A549 (cell line): ENCODE results near the gene KLK4. TPM values are rescaled to one million over a fixed set of nuclear protein-coding genes. Genes with fewer than 3 reads are reported as not detected.

ENCODE experiments used
- ATAC-seq, 2 experiments: fragments of 200-7000 bp in 1 of 2; fragments of >200 bp in 1 of 2; cut with Nextera tagmentation in 1 of 2; cut with Tn5 transposase in 1 of 2; 3 replicates each; pipeline versions ENCODE4 v1.8.0 to v1.9.1; 2018 to 2020; ENCODE audit warnings: mild to moderate bottlenecking in 1 of 2, moderate library complexity in 1 of 2
- CTCF ChIA-PET: fragments of 300-600 bp; sonication (Branson Sonifier 250); formaldehyde crosslinking; extraction: SDS; loops from one replicate; lab custom pipeline; 2021; ENCODE audit warnings: antibody characterized with exemption, inconsistent platforms; lab: Yijun Ruan, JAX
- POLR2A ChIA-PET: fragments of 350-600 bp; formaldehyde crosslinking; extraction: SDS; loops from one replicate; lab custom pipeline; 2021; ENCODE audit warnings: antibody characterized with exemption, inconsistent platforms; lab: Yijun Ruan, JAX
- DNase-seq, 2 experiments: peaks; one replicate each; pipeline versions ENCODE4 v3.0.0 to v3.0.0-alpha.2; 2011 to 2016; ENCODE audit warnings: low read depth in 1 of 2, low spot score in 1 of 2
- FAIRE-seq: peaks from 2 replicates; lab custom pipeline; 2011; peaks lifted over from hg19 to GRCh38; lab: Jason Lieb, UNC
- H3K27ac ChIP-seq, 2 experiments: fragments of >200 bp; sonication (Bioruptor Twin); formaldehyde crosslinking; 3 replicates each; pipeline ENCODE4 v1.5.1; 2016 to 2017
- H3K4me1 ChIP-seq: fragments of >200 bp; sonication (Bioruptor Twin); formaldehyde crosslinking; 3 replicates; pipeline ENCODE4 v1.6.1; 2016
- H3K4me2 ChIP-seq: fragments of >200 bp; sonication (Bioruptor Twin); formaldehyde crosslinking; 3 replicates; pipeline ENCODE4 v1.6.1; 2016
- H3K4me3 ChIP-seq: fragments of >200 bp; sonication (Bioruptor Twin); formaldehyde crosslinking; 3 replicates; pipeline ENCODE4 v1.5.1; 2016
- H3K9me3 ChIP-seq: fragments of >200 bp; sonication (Bioruptor Twin); formaldehyde crosslinking; 3 replicates; pipeline ENCODE4 v1.6.1; 2016
- ATOH8 ChIP-seq: fragments of 250-450 bp; sonication (Bioruptor Pico); IDR thresholded peaks from 2 replicates; pipeline ENCODE4 v1.5.0; 2020; ENCODE audit warnings: low read depth, mild to moderate bottlenecking, moderate library complexity
- BCL3 ChIP-seq: fragments of >200 bp; sonication (Bioruptor Twin); formaldehyde crosslinking; IDR thresholded peaks from 3 replicates; pipeline ENCODE4 v1.6.1; 2016
- CHD4 ChIP-seq: fragments of 200-600 bp; sonication (generic); IDR thresholded peaks from 2 replicates; pipeline ENCODE4 v1.6.1; 2016; ENCODE audit warnings: antibody characterized with exemption, mild to moderate bottlenecking, borderline replicate concordance
- EHF ChIP-seq: fragments of 250-450 bp; sonication (Bioruptor Pico); IDR thresholded peaks from 2 replicates; pipeline ENCODE4 v1.5.0; 2020; ENCODE audit warnings: mild to moderate bottlenecking
- EHMT2 ChIP-seq: fragments of 200-600 bp; sonication (generic); IDR thresholded peaks from 2 replicates; pipeline ENCODE4 v1.6.1; 2016; ENCODE audit warnings: antibody characterized with exemption, low read depth, mild to moderate bottlenecking, moderate library complexity
- FOSL2 ChIP-seq, 2 experiments: fragments of 450-650 bp in 1 of 2; fragments of >200 bp in 1 of 2; sonication (Bioruptor Twin) in 1 of 2; formaldehyde crosslinking; IDR thresholded peaks; 2 replicates each; pipeline versions ENCODE4 v1.5.0 to v1.6.1; 2016 to 2020; ENCODE audit warnings: mild to moderate bottlenecking in 1 of 2, moderate library complexity in 1 of 2
- FOXS1 ChIP-seq: fragments of 250-450 bp; sonication (Bioruptor Pico); IDR thresholded peaks from 2 replicates; pipeline ENCODE4 v1.5.0; 2020; ENCODE audit warnings: mild to moderate bottlenecking, moderate library complexity
- HDAC2 ChIP-seq: fragments of 200-600 bp; sonication (generic); IDR thresholded peaks from 2 replicates; pipeline ENCODE4 v1.6.1; 2016
- HEYL ChIP-seq: fragments of 250-450 bp; sonication (Bioruptor Pico); IDR thresholded peaks from 2 replicates; pipeline ENCODE4 v1.8.0; 2021; ENCODE audit warnings: mild to moderate bottlenecking, moderate library complexity
- HOXA7 ChIP-seq: fragments of 250-450 bp; sonication (Bioruptor Pico); IDR thresholded peaks from 2 replicates; pipeline ENCODE4 v1.5.0; 2020; ENCODE audit warnings: mild to moderate bottlenecking, moderate library complexity
- HOXB13 ChIP-seq: fragments of 250-450 bp; sonication (Bioruptor Pico); IDR thresholded peaks from 2 replicates; pipeline ENCODE4 v1.5.0; 2020; ENCODE audit warnings: low read depth, mild to moderate bottlenecking, moderate library complexity
- HOXB5 ChIP-seq: fragments of 250-450 bp; sonication (Bioruptor Pico); IDR thresholded peaks from 2 replicates; pipeline ENCODE4 v1.5.0; 2020; ENCODE audit warnings: mild to moderate bottlenecking, moderate library complexity
- JUN ChIP-seq, 2 experiments: fragments of >200 bp; sonication (Bioruptor Twin); formaldehyde crosslinking; IDR thresholded peaks; 2 replicates in 1 of 2; 3 replicates in 1 of 2; pipeline ENCODE4 v1.6.1; 2016 to 2017
- MAFK ChIP-seq: fragments of 450-650 bp; IDR thresholded peaks from 2 replicates; pipeline ENCODE4 v1.6.1; 2014; ENCODE audit not compliant: partially characterized antibody
- MAZ ChIP-seq: fragments of 150-350 bp; IDR thresholded peaks from 2 replicates; pipeline ENCODE4 v1.6.1; 2014; ENCODE audit warnings: antibody characterized with exemption, low read depth, low read length, borderline replicate concordance
- NFE2L2 ChIP-seq: fragments of 150-350 bp; conservative IDR thresholded peaks from 2 replicates; pipeline ENCODE4 v1.6.1; 2014; ENCODE audit warnings: low read length
- NPAS2 ChIP-seq: fragments of 250-450 bp; sonication (Bioruptor Pico); IDR thresholded peaks from 2 replicates; pipeline ENCODE4 v1.8.0; 2022; ENCODE audit warnings: mild to moderate bottlenecking, moderate library complexity, borderline replicate concordance
- POLR2A ChIP-seq: IDR thresholded peaks from 2 replicates; pipeline ENCODE4 v1.6.1; 2012; ENCODE audit warnings: mild to moderate bottlenecking, low read length
- RARB ChIP-seq: fragments of 250-450 bp; sonication (Bioruptor Pico); IDR thresholded peaks from 2 replicates; pipeline ENCODE4 v1.8.0; 2021; ENCODE audit warnings: mild to moderate bottlenecking, moderate library complexity
- REST ChIP-seq: fragments of 200-600 bp; sonication (generic); IDR thresholded peaks from 2 replicates; pipeline ENCODE4 v1.6.1; 2016; ENCODE audit warnings: antibody characterized with exemption, mild to moderate bottlenecking, moderate library complexity
- SMC3 ChIP-seq: fragments of >200 bp; sonication (Bioruptor Twin); formaldehyde crosslinking; IDR thresholded peaks from 3 replicates; pipeline ENCODE4 v1.6.1; 2018; ENCODE audit warnings: inconsistent platforms
- ZNF302 ChIP-seq: fragments of 250-450 bp; sonication (Bioruptor Pico); IDR thresholded peaks from 2 replicates; pipeline ENCODE4 v1.9.0; 2021; ENCODE audit warnings: inconsistent platforms, mild to moderate bottlenecking, moderate library complexity
- ZSCAN20 ChIP-seq: fragments of 250-450 bp; sonication (Bioruptor Pico); IDR thresholded peaks from 2 replicates; pipeline ENCODE4 v1.8.0; 2022; ENCODE audit warnings: mild to moderate bottlenecking, moderate library complexity
- WGBS: methylation state at CpG from one replicate; pipeline ENCODE4 v1.1.6; 2017; ENCODE audit errors: missing lambda C conversion rate; 5-methylcytosine and 5-hydroxymethylcytosine counted together
- polyA plus RNA-seq, 4 experiments: library from polyadenylated mRNA; depleted of rRNA in 3 of 4; stranded (reverse); fragments of >200 nt; fragmentation: RNase III in 1 of 4; extraction: RNeasy Plus Mini Kit Qiagen cat#74134 plus additional on column Dnase treatment in 1 of 4; gene quantifications; 2 replicates in 3 of 4; 3 replicates in 1 of 4; pipeline ENCODE4 v1.2.3, GENCODE V29; 2011 to 2017
- TF ChIP-seq, protein P1 (sequence below): IDR thresholded peaks from 2 replicates; pipeline ENCODE4 v1.6.1; 2012
- TF ChIP-seq, protein P2 (sequence below): IDR thresholded peaks from 2 replicates; pipeline ENCODE4 v1.6.1; 2012

Gene KLK4
- polyA plus RNA-seq, 2 of the 4 experiments (the other 2 are of a cell fraction) = not detected

GRCh38 chr19:50939596-50939995 lies 28.4 kb upstream of the KLK4 start (continued):
- no peak for TF ChIP-seq HDAC2
- TF ChIP-seq, all 56 proteins: peak for 0

- H3K4me2 ChIP-seq = peak overlapping the region; percentile 25
- H3K27ac ChIP-seq = peak overlapping the region; percentile 64 to 82
- TF ChIP-seq CHD4 (no peak), MAFK (peak; percentile 99), FOXS1 (CRISPR knock-in tag) (0 out of 2 replicates have a peak, but pooled peaks have one; percentile 34), HOXB13 (CRISPR knock-in tag) (0 out of 2 replicates have a peak, but pooled peaks have one; percentile 26), NFE2L2 (peak; percentile 99), EHF (CRISPR knock-in tag) (0 out of 2 replicates have a peak, but pooled peaks have one; percentile 35), NPAS2 (CRISPR knock-in tag) (0 out of 2 replicates have a peak, but pooled peaks have one; percentile 13), HEYL (CRISPR knock-in tag) (no peak), ZNF302 (peak; percentile 47; the same call in 1 of the 2 replicates)
- no peaks in the 10 kb centered on the region; the same call in 2 of the 3 replicates for H3K9me3 ChIP-seq
- POLR2A ChIA-PET = no interaction called here
- FAIRE-seq (peak; percentile 46), DNase-seq (peak in 1 of 2 experiments; percentile 84), ATAC-seq (peak in 1 of 2 experiments; percentile 61; a peak in 3 of 6 replicates)
- CTCF ChIA-PET = interaction anchor here (1.1 to 4.6 kb wide), 6 partner anchors 11 to 326 kb away, joined by 3 to 36 read pairs (median 3); no protein-coding TSS in a partner anchor
- no peak overlapping the region for H3K4me3 ChIP-seq
- 53% methylated on average over 8 of the region's 8 CpGs for WGBS
- peaks cover 12% of the 10 kb centered on the region for H3K4me1 ChIP-seq
Observed at GRCh38 chr19:50933640-50934039, 22.4 kb upstream of the KLK4 start.

DNA sequence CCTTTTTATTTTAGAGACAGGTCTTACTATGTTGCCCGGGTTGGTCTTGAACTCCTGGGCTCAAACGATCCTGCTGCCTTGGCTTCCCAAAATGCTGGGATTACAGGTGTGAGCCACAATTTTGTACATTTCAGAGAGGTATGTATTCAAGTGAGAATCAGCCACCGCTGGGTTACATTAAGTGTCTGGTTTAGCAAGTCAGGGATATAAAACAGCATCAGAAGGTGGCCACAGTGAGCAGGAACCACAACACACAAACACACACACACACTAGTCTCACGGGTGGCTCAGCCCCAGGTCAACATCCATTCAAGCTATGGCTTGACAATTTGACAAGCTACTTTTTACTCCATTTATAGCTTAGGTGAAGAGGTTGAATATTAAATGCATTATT lies 21.5 kb upstream of the KLK4 start:
- ChIA-PET POLR2A (no interaction called here), CTCF (interaction anchor here (1.0 to 4.6 kb wide), 3 partner anchors 10 to 84 kb away, joined by 4 to 36 read pairs (median 26); no protein-coding TSS in a partner anchor)
- TF ChIP-seq FOSL2 (IDR thresholded peaks at IDR 0.05) (no peak), FOSL2 (CRISPR knock-in tag; IDR thresholded peaks at IDR 0.05) (no peak), HOXB5 (CRISPR knock-in tag) (no peak), ATOH8 (CRISPR knock-in tag) (no peak), JUN (IDR thresholded peaks at IDR 0.05) (no peak), BCL3 (no peak), HOXA7 (CRISPR knock-in tag) (no peak)
- no peak overlapping the region for H3K4me2 ChIP-seq
- H3K9me3 ChIP-seq = no peaks in the 10 kb centered on the region
- 77% methylated on average over 4 of the region's 4 CpGs for WGBS
- peak overlapping the region in 1 of 2 experiments; percentile 82; a peak in 3 of 6 replicates for H3K27ac ChIP-seq
- DNase-seq (no peak), ATAC-seq (no peak), FAIRE-seq (no peak)
- H3K4me1 ChIP-seq = peaks cover 12% of the 10 kb centered on the region
- H3K4me3 ChIP-seq = no peak overlapping the region

DNA sequence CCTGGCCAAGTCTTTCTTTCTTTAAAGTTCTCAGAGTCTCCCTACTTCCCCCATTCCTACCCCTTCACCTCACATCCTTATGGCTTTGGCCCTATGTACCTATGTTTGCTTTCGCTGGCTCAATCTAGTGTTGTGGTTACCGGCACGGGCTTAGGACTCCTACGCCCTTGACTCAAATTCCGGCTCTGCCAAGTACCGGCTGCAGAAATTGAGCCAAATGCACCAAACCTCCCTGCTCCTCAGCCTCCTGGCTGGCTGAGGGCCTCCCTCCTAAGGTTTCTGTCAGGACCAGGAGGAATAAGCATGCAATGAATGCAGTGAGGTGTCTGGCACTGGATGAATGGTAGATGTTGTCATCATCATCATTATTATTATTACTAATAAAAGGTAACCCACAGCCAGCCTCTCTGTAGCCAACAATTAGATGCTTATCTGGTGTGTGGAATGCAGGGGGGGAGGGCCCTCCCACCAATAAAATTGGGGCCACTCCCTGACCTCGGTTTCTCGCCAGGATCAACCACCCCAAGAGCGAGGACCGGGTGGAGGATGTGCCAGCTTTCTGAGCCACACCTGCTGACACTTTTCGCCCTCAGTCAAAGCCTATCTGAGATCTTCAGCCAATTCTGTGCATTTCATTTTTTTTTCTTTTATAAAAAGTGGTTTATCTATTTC lies 21.0 kb upstream of the KLK4 start:
- no peak for DNase-seq
- WGBS = 87% methylated on average over 11 of the region's 11 CpGs
- peak overlapping the region in 1 of 2 experiments; percentile 82; a peak in 2 of 6 replicates for H3K27ac ChIP-seq
- ChIA-PET POLR2A (no interaction called here), CTCF (interaction anchor here (1.0 to 13.0 kb wide), 5 partner anchors 10 to 208 kb away, joined by 3 to 75 read pairs (median 4); no protein-coding TSS in a partner anchor)
- H3K4me3 ChIP-seq = no peak overlapping the region
- ATAC-seq = no peak
- no peak overlapping the region for H3K4me2 ChIP-seq
- H3K9me3 ChIP-seq = no peaks in the 10 kb centered on the region
- no peak for FAIRE-seq
- H3K4me1 ChIP-seq = peaks cover 12% of the 10 kb centered on the region
- TF ChIP-seq, protein P1, sequence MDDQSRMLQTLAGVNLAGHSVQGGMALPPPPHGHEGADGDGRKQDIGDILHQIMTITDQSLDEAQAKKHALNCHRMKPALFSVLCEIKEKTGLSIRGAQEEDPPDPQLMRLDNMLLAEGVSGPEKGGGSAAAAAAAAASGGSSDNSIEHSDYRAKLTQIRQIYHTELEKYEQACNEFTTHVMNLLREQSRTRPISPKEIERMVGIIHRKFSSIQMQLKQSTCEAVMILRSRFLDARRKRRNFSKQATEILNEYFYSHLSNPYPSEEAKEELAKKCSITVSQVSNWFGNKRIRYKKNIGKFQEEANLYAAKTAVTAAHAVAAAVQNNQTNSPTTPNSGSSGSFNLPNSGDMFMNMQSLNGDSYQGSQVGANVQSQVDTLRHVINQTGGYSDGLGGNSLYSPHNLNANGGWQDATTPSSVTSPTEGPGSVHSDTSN = no peak
- TF ChIP-seq POLR2A = no peak
- TF ChIP-seq RARB (CRISPR knock-in tag) = no peak
- TF ChIP-seq HEYL (CRISPR knock-in tag) = no peak
- TF ChIP-seq MAZ = no peak
- no peak for TF ChIP-seq SMC3
- TF ChIP-seq EHMT2 = no peak
- TF ChIP-seq REST = no peak
- TF ChIP-seq, protein P2, sequence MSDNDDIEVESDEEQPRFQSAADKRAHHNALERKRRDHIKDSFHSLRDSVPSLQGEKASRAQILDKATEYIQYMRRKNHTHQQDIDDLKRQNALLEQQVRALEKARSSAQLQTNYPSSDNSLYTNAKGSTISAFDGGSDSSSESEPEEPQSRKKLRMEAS = no peak
- no peak for TF ChIP-seq JUN (IDR thresholded peaks at IDR 0.05)
- TF ChIP-seq ZSCAN20 (CRISPR knock-in tag) = no peak
